NCI-H2029 (cell line): ENCODE results near the gene ABCA7.

Experiments used
- DNase-seq: peaks from one replicate; lab custom pipeline; 2025; lab: John Stamatoyannopoulos, UW

The ABCA7 gene

GRCh38 chr19:1070931-1071791 is 31.3 kb downstream of the ABCA7 start:
- no peak for DNase-seq

GRCh38 chr19:1072371-1073015 is 32.6 kb downstream of the ABCA7 start:
- no peak for DNase-seq

- DNase-seq: no peak
These were observed 33.4 kb downstream of the ABCA7 start for GRCh38 chr19:1073063-1073955.

- no peak for DNase-seq
These were observed 34.1 kb downstream of the ABCA7 start for GRCh38 chr19:1073956-1074517.

- DNase-seq: peak; percentile 91
These were observed 34.8 kb downstream of the ABCA7 start for GRCh38 chr19:1074544-1075283.

- no peak for DNase-seq
These were observed 36.1 kb downstream of the ABCA7 start for GRCh38 chr19:1076046-1076386.

GRCh38 chr19:1076951-1077350 is 37.0 kb downstream of the ABCA7 start:
- DNase-seq: peak; percentile 82

GRCh38 chr19:1079566-1080111 is 39.7 kb downstream of the ABCA7 start:
- no peak for DNase-seq

- DNase-seq: no peak
These were observed 40.7 kb downstream of the ABCA7 start for GRCh38 chr19:1080360-1081161.

- DNase-seq: no peak
These were observed 41.6 kb downstream of the ABCA7 start for GRCh38 chr19:1081301-1082164.

- peak; percentile 93 for DNase-seq
These were observed 42.4 kb downstream of the ABCA7 start for GRCh38 chr19:1082165-1082927.

GRCh38 chr19:1082928-1083816 is 43.3 kb downstream of the ABCA7 start:
- DNase-seq: no peak

GRCh38 chr19:1084024-1084868 is 44.3 kb downstream of the ABCA7 start:
- DNase-seq: no peak

GRCh38 chr19:1085053-1085658 is 45.2 kb downstream of the ABCA7 start:
- DNase-seq: no peak

GRCh38 chr19:1085676-1086442 is 46.0 kb downstream of the ABCA7 start:
- DNase-seq: no peak
